ENCODE results near the gene CHD6.

CHD6 gene

DNA sequence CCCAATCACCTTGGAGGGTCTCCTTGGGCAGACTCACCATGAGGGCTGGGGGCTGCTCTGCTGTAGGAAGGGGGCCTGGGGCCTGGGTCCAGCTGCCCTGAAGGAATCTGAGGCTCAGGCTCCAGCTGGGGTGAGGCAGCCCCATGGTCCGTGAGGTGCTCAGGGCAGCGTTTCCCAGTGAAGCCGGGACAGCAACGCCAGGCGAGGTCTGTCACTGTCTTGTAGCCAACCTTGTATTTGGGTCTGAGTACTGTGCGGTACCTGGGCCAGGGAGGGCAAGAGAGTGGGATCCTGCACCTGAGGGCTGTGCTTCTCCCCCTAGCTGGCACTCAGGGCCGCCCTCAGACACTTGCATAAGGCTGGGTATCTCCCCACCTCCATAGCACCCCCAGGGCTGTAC is 254.6 kb downstream of the CHD6 start:
- no peak for DNase-seq

DNA sequence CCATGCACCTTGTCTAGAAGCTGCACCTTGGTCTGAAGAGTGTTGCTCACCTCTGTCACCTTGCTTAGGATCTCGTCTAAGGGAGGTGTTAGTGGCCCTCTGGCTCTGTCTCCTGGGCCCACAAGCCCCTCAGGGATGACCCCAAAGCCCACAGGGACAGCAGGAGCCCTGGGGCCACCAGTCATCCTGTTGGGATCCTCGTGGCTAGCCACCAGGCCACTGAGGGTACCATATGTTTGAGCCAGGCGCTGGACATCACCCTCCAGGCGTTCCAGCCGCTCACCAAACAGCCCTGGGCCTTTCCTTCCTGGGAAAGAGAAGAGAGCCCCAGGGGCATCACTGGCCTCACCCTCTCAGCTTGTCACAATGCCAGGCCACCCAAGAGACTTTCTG is 255.4 kb downstream of the CHD6 start:
- DNase-seq, result no peak

- DNase-seq, result no peak
These were observed 256.1 kb downstream of the CHD6 start for GRCh38 chr20:41361757-41362747.

DNA sequence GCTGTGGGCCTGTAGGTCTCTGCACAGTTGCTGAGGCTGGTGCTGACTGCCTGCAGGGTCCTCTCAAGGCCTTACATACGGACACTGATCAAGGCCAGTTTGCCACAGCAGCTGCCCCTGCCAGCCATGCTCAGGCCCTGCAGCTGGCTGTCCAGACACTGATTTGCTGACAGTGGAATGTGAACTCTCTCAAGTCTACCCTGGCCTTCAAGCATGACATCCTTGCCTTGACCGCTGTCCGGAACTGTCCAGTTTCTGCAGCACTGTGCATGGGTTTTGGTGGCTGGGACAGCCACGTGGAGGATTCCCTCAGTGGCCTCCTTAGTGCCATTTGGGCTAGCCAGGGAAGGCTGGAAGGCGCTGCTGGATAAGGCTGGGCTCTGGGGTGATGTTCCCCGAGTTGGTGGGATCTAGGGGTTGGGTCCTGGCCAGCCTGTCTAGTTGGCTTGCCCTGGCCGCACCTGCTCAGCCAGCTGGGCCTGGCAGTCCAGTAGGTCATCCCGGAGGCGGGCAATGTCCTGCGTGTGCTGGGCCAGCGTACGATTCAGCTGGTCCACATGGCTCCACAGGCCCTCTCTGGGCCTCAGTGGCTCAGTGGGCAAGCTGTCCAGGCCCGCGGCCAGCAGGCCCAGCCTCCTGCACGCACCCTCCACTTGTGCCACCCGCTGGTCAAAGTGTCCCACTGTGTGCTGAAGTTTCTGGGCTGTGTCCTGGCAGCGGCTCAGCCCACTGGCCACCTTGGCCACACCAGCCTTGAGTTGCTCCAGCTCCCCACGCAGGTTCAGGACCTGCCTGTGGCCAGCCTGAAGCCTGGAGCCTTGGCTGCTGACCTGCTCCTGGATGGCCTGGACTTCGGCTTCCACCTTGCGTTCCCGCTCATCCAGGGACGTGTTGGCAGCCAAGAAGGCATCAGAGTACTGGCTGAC is 257.1 kb downstream of the CHD6 start:
- no peak for DNase-seq

GRCh38 chr20:41359541-41360011 is 258.6 kb downstream of the CHD6 start:
- DNase-seq, result no peak

DNA sequence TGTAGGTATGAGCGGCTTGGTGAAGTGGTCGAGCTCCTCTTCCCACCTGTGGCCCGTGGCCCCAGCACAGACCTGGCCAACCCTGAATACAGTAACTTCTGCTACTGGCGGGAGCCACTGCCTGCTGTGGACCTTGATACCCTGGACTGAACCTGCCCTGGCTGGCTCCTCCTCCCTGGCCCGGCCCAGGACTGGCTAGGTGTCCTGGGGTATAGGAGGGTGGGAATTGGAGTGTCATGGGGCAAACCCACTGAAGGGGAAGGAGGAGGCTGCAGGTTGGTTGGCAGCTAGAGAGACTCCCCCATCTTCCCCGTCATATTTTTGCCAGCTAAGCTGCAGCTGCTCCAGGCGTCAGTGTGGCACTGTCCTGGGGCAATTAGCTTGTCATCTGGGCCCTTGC is 259.5 kb downstream of the CHD6 start:
- no peak for DNase-seq

DNA sequence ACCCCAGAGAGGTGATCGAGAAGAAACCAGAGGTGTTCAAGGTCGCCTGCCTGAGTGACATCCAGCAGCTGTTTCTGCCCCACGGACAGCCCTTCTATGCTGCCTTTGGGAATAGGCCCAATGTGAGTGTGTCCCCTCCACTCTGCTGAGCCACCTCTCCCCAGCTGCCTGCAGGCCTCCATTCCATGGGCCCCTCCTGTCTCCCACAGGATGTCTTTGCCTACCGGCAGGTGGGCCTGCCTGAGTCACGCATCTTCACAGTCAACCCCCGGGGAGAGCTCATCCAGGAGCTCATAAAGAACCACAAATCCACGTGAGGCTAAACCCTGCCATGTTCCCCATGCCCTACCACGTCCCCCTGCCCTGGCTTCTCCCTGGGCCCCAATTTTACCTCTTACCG is 259.9 kb downstream of the CHD6 start:
- DNase-seq, result no peak

DNA sequence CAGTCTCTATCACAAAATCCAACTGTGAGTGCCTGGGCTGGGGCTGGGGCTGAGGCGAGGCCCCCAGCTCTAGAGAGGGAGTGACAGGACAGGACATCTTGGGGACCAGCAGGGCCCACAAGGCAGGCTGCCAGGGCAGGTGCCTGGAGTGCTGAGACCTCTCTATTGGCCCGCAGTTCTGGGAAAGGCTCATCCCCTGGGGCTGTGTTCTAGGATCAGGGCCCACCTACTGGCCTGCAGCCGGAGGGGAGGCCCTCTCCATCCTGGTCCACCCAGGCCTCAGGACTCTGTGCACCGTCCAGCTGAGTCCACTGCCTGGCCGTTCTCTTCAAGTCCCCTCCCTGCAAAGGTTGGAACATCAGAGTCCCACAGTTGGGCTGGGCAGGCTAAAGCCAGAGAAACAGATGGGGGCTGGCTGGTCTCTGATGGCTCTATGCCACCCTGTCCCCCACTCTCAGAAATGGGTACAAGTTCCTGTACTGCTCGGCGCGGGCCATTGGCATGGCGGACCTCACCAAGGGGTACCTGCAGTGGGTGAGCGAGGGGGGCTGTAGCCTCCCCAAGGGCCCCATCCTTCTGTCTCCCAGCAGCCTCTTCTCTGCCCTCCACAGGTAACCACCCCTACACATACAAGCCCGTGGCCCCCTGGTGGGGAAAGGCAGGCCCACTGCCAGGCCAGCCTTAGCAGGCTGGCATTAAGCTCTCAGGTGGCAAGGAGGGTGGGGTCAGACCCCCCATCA is 260.6 kb downstream of the CHD6 start:
- no peak for DNase-seq

DNA sequence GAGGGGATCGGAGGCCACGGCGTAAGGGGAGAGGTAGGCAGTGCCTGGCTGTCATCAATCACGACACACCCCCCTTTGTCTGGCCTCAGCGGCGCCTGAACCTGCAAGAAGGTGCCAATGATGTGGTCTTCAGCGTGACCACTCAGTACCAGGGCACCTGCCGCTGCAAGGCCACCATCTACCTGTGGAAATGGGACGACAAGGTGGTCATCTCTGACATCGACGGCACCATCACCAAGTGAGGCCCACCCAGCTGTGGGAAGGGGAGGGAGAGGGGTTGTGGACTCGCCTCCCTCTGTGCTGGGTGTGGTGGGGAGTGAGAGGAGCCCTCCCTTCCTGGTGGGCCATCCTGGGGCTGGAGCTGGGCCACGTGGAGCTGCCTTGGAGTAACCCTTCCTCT is 261.2 kb downstream of the CHD6 start:
- DNase-seq, result no peak

DNA sequence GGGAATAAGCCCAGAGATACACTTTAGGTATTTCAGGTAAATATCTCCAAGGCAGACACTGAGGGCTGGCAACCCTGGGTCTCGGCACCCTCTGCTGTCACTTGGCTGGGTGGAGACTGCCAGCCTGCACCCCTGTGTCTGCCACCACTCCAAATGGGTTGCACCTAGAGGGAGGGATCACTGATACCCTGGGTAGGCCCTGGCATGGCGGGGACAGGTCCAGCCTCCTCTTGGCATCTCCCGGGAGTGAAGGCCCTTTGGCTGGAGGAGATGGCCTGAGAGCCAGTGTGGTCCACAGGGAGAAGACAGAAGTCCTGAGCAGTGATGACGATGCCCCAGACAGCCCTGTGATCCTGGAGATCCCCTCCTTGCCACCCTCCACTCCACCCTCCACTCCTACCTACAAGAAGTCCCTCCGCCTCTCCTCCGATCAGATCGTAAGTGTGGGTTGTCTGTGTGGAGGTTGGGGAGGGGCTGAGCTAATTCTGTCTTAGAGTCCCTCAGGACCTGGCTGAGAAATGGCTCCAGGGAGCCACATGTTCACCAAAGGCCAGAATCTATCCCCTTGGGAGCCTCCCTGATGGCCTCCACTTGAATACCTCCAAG is 262.5 kb downstream of the CHD6 start:
- DNase-seq, result no peak

- no peak for DNase-seq
These were observed 263.0 kb downstream of the CHD6 start for GRCh38 chr20:41355192-41355591.

- no peak for DNase-seq
These were observed 264.6 kb downstream of the CHD6 start for GRCh38 chr20:41353530-41353929.

DNA sequence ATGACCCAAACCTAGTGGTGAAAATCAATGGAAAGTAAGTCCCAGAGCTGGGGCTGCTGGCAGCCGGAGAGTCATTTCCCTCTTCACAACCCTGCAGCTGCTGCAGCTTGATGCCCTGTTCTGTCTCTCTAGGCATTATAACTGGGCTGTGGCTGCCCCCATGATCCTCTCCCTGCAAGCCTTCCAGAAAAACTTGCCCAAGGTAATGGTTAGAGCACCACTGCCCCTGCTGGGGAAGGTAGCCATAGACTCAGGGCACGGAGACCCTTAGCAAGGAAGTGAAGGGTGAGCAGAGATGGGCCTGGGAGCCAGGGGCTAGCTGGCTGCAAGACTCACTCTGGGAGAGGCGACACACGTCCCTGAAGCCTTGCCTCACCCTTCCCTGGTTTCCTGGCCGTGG is 265.5 kb downstream of the CHD6 start:
- DNase-seq, result no peak

GRCh38 chr20:41352106-41352505 is 266.1 kb downstream of the CHD6 start:
- no peak for DNase-seq

Data from stimulated activated CD4-positive, alpha-beta T cell treated with anti-CD3 and anti-CD28 coated beads, Interleukin-2, amount 100 ng/mL, for 24 hours (primary cell).